Ishikawa (cell line): ENCODE measurements around the gene ZKSCAN5.

ENCODE experiments used
- CEBPB ChIP-seq: IDR thresholded peaks from 2 replicates; pipeline ENCODE4 v1.6.1; 2012
- CREB1 ChIP-seq: IDR thresholded peaks from 2 replicates; pipeline ENCODE4 v1.6.1; 2012; ENCODE audit warnings: low read depth
- EGR1 ChIP-seq: IDR thresholded peaks from 2 replicates; pipeline ENCODE4 v1.6.1; 2012
- EP300 ChIP-seq: IDR thresholded peaks from 2 replicates; pipeline ENCODE4 v1.6.1; 2012; ENCODE audit warnings: borderline replicate concordance
- FOXM1 ChIP-seq: IDR thresholded peaks from 2 replicates; pipeline ENCODE4 v1.6.1; 2012; ENCODE audit warnings: low read depth, borderline replicate concordance
- NFIC ChIP-seq: IDR thresholded peaks from 2 replicates; pipeline ENCODE4 v1.6.1; 2012
- RAD21 ChIP-seq: IDR thresholded peaks from 2 replicates; pipeline ENCODE4 v1.6.1; 2012; ENCODE audit warnings: low read depth
- TAF1 ChIP-seq: IDR thresholded peaks from 2 replicates; pipeline ENCODE4 v1.6.1; 2012; ENCODE audit warnings: low read depth, mild to moderate bottlenecking
- TCF12 ChIP-seq: IDR thresholded peaks from 2 replicates; pipeline ENCODE4 v1.6.1; 2012; ENCODE audit warnings: low read depth
- TEAD4 ChIP-seq: IDR thresholded peaks from 2 replicates; pipeline ENCODE4 v1.6.1; 2012
- YY1 ChIP-seq: IDR thresholded peaks from 2 replicates; pipeline ENCODE4 v1.6.1; 2012; ENCODE audit warnings: low read depth
- ZBTB7A ChIP-seq: IDR thresholded peaks from 2 replicates; pipeline ENCODE4 v1.6.1; 2012; ENCODE audit warnings: low read depth
- TF ChIP-seq, protein P1 (sequence below): IDR thresholded peaks from 2 replicates; pipeline ENCODE4 v1.6.1; 2012; ENCODE audit warnings: low read depth, mild to moderate bottlenecking
- TF ChIP-seq, protein P2 (sequence below): IDR thresholded peaks from 2 replicates; pipeline ENCODE4 v1.6.1; 2012
- TF ChIP-seq, protein P3 (sequence below): IDR thresholded peaks from 2 replicates; pipeline ENCODE4 v1.6.1; 2012

Gene ZKSCAN5

DNA sequence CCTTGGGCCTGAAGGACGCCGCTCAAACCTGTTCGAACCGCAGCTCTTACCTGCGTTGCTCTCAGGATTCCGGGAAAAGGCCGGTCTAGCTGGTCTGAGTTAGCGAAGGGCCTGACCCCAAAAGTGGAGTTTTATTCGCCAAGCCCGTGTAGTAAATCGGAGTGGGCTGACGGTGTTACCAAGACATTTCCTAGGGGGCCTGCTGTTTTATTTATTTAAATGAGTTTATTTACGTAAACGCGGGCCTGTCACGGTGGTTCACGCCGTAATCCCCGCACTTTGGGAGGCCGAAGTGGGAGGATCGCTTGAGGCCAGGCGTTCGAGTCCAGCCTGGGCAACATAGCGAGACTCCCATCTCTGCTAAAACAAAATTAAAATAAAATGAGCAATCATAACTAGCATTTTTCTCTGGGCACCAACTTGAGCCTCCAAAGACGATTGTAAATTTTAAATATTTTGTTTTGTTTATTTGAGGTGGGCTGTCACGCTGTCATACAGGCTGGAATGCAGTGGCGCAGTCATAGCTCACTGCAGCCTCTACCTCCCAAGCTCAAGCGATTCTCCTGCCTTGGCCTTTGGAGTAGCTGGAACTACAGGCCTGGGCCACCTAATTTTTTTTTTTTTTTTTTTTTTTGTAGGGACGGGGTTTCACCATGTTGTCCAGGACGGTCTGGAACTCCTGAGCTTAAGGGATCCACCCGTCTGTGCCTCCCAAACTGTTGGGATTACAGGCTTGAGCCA lies 54.9 kb downstream of the ZKSCAN5 start:
- no peak for TF ChIP-seq FOXM1
- TF ChIP-seq EGR1 = no peak
- no peak for TF ChIP-seq ZBTB7A
- no peak for TF ChIP-seq TEAD4
- TF ChIP-seq TAF1 = no peak
- TF ChIP-seq, protein P1, sequence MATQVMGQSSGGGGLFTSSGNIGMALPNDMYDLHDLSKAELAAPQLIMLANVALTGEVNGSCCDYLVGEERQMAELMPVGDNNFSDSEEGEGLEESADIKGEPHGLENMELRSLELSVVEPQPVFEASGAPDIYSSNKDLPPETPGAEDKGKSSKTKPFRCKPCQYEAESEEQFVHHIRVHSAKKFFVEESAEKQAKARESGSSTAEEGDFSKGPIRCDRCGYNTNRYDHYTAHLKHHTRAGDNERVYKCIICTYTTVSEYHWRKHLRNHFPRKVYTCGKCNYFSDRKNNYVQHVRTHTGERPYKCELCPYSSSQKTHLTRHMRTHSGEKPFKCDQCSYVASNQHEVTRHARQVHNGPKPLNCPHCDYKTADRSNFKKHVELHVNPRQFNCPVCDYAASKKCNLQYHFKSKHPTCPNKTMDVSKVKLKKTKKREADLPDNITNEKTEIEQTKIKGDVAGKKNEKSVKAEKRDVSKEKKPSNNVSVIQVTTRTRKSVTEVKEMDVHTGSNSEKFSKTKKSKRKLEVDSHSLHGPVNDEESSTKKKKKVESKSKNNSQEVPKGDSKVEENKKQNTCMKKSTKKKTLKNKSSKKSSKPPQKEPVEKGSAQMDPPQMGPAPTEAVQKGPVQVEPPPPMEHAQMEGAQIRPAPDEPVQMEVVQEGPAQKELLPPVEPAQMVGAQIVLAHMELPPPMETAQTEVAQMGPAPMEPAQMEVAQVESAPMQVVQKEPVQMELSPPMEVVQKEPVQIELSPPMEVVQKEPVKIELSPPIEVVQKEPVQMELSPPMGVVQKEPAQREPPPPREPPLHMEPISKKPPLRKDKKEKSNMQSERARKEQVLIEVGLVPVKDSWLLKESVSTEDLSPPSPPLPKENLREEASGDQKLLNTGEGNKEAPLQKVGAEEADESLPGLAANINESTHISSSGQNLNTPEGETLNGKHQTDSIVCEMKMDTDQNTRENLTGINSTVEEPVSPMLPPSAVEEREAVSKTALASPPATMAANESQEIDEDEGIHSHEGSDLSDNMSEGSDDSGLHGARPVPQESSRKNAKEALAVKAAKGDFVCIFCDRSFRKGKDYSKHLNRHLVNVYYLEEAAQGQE = no peak
- TF ChIP-seq TCF12 = no peak
- no peak for TF ChIP-seq EP300
- no peak for TF ChIP-seq YY1
- TF ChIP-seq, protein P2, sequence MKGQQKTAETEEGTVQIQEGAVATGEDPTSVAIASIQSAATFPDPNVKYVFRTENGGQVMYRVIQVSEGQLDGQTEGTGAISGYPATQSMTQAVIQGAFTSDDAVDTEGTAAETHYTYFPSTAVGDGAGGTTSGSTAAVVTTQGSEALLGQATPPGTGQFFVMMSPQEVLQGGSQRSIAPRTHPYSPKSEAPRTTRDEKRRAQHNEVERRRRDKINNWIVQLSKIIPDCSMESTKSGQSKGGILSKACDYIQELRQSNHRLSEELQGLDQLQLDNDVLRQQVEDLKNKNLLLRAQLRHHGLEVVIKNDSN = no peak
- no peak for TF ChIP-seq CREB1
- TF ChIP-seq CEBPB = no peak
- TF ChIP-seq, protein P3, sequence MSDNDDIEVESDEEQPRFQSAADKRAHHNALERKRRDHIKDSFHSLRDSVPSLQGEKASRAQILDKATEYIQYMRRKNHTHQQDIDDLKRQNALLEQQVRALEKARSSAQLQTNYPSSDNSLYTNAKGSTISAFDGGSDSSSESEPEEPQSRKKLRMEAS = no peak
- TF ChIP-seq RAD21 = no peak

DNA sequence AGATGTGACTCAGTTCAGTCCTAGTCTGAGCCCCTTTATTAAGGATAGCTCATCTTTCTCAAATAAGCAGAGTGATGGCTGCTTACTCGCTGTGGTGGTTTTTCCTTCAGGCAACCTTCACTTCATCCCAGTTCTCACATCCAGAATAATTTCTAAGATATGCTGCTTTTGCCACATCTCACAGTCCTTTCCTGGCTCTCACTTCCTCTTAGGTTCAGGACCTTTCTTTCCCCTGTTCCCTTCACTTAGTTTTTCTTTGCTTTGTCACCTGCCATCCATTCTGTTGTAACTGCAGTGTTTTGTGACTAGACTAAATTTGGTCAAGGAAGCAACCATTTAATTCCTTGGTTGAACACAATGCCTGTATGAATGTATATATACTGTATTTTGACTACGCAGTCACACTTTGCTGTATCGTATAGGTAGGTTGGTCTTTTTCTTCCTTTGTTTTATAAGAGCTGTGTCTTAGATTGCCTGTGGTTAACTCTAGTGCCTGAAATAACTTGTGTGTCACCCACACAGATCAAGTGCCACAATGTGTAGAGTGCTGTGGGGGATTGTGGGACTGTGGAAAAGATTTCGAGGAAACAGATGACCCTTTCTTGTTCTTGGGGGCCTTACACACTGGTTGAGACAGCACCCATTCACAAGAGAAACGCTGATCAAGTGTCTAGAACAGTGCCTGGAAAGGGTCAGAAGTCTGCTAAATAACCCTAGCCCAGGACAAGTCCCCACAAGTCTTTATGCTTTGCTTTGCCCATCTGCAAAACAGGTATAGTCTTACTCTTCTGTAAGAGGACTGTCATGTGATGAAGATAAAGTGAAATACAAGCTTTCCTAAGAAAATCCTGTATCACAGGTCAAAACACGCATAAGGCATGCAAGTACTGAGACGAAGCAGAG lies 56.6 kb downstream of the ZKSCAN5 start:
- TF ChIP-seq, protein P3 = no peak
- TF ChIP-seq, protein P1 = no peak
- no peak for TF ChIP-seq RAD21
- no peak for TF ChIP-seq NFIC
- TF ChIP-seq CREB1 = no peak
- TF ChIP-seq CEBPB = no peak
- no peak for TF ChIP-seq TEAD4
- TF ChIP-seq FOXM1 = no peak
- no peak for TF ChIP-seq TAF1
- no peak for TF ChIP-seq TCF12
- no peak for TF ChIP-seq EP300
- TF ChIP-seq YY1 = no peak
- no peak for TF ChIP-seq EGR1

DNA sequence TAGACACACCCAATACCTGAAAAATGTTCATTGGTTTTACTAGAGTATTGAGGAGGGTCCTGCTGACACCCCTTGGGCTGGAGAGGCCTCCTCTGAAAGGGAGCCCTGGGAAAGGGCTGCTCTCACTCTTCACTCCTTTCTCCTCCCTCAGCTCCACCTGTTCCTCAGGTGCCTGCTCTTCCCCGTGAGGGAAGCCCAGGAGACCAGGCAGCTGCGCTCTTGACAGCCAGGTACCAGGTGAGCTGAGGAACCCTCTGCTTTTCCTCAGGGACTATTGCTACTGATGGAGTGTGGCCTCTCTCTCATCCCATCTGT lies 57.2 kb downstream of the ZKSCAN5 start:
- TF ChIP-seq EP300 = no peak
- TF ChIP-seq, protein P3 = no peak
- TF ChIP-seq, protein P1 = no peak
- no peak for TF ChIP-seq TAF1
- TF ChIP-seq, protein P2 = no peak
- TF ChIP-seq EGR1 = no peak
- TF ChIP-seq FOXM1 = no peak
- TF ChIP-seq TCF12 = no peak
- no peak for TF ChIP-seq RAD21
- TF ChIP-seq ZBTB7A = no peak
- TF ChIP-seq CEBPB = no peak
- no peak for TF ChIP-seq NFIC
- no peak for TF ChIP-seq CREB1
- TF ChIP-seq TEAD4 = no peak
- no peak for TF ChIP-seq YY1
